Measurements from ENCODE around the gene NRXN2. TPM values are rescaled to one million over a fixed set of nuclear protein-coding genes. Genes with fewer than 3 reads are reported as not detected.

Gene NRXN2
- total RNA-seq, 1 experiment from 2014 or later, result not detected

- peaks cover 47% of the 10 kb centered on the region for H3K27me3 Mint-ChIP-seq (ENCODE audit: unreplicated experiment)
- intact Hi-C loops (cut with micrococcal nuclease; ENCODE audit: unreplicated experiment), result no loop called here
- H3K36me3 Mint-ChIP-seq (ENCODE audit: insufficient read depth, unreplicated experiment), result no peaks in the 10 kb centered on the region
- no peak for DNase-seq
- TF ChIP-seq CTCF (IDR thresholded peaks at IDR 0.05; ENCODE audit: unreplicated experiment), result no peak
- no TSS peak for BruUV-seq (replicated peaks)
- H3K4me3 Mint-ChIP-seq (ENCODE audit: low read depth, unreplicated experiment), result no peak overlapping the region
- no peaks in the 10 kb centered on the region for H3K4me1 Mint-ChIP-seq (ENCODE audit: low read depth, unreplicated experiment)
- no peaks in the 10 kb centered on the region for H3K9me3 Mint-ChIP-seq (ENCODE audit: low read depth, unreplicated experiment)
- no peak overlapping the region for H3K27ac Mint-ChIP-seq (ENCODE audit: unreplicated experiment)
- CTCF ChIA-PET, result no interaction called here
These were observed 80.1 kb downstream of the NRXN2 start for GRCh38 chr11:64642871-64643255.

GRCh38 chr11:64642418-64642735 is 80.6 kb downstream of the NRXN2 start:
- H3K4me3 Mint-ChIP-seq (ENCODE audit: low read depth, unreplicated experiment), result no peak overlapping the region
- H3K36me3 Mint-ChIP-seq (ENCODE audit: insufficient read depth, unreplicated experiment), result no peaks in the 10 kb centered on the region
- H3K27me3 Mint-ChIP-seq (ENCODE audit: unreplicated experiment), result peaks cover 42% of the 10 kb centered on the region
- no peak overlapping the region for H3K27ac Mint-ChIP-seq (ENCODE audit: unreplicated experiment)
- CTCF ChIA-PET, result no interaction called here
- no peak for TF ChIP-seq CTCF (IDR thresholded peaks at IDR 0.05; ENCODE audit: unreplicated experiment)
- no peak for DNase-seq
- no peaks in the 10 kb centered on the region for H3K9me3 Mint-ChIP-seq (ENCODE audit: low read depth, unreplicated experiment)
- H3K4me1 Mint-ChIP-seq (ENCODE audit: low read depth, unreplicated experiment), result no peaks in the 10 kb centered on the region
- intact Hi-C loops (cut with micrococcal nuclease; ENCODE audit: unreplicated experiment), result no loop called here
- no TSS peak for BruUV-seq (replicated peaks)

GRCh38 chr11:64641596-64642417 is 81.2 kb downstream of the NRXN2 start:
- BruUV-seq (replicated peaks), result no TSS peak
- Mint-ChIP-seq H3K9me3 (ENCODE audit: low read depth, unreplicated experiment) (no peaks in the 10 kb centered on the region), H3K4me1 (ENCODE audit: low read depth, unreplicated experiment) (no peaks in the 10 kb centered on the region), H3K4me3 (ENCODE audit: low read depth, unreplicated experiment) (no peak overlapping the region), H3K27me3 (ENCODE audit: unreplicated experiment) (peaks cover 36% of the 10 kb centered on the region), H3K36me3 (ENCODE audit: insufficient read depth, unreplicated experiment) (no peaks in the 10 kb centered on the region), H3K27ac (ENCODE audit: unreplicated experiment) (no peak overlapping the region)
- no peak for TF ChIP-seq CTCF (IDR thresholded peaks at IDR 0.05; ENCODE audit: unreplicated experiment)
- DNase-seq, result no peak
- CTCF ChIA-PET, result no interaction called here
- intact Hi-C loops (cut with micrococcal nuclease; ENCODE audit: unreplicated experiment), result no loop called here

- no peaks in the 10 kb centered on the region for H3K36me3 Mint-ChIP-seq (ENCODE audit: insufficient read depth, unreplicated experiment)
- DNase-seq, result no peak
- no peaks in the 10 kb centered on the region for H3K9me3 Mint-ChIP-seq (ENCODE audit: low read depth, unreplicated experiment)
- intact Hi-C loops (cut with micrococcal nuclease; ENCODE audit: unreplicated experiment), result no loop called here
- H3K4me1 Mint-ChIP-seq (ENCODE audit: low read depth, unreplicated experiment), result no peaks in the 10 kb centered on the region
- H3K27ac Mint-ChIP-seq (ENCODE audit: unreplicated experiment), result no peak overlapping the region
- no peak overlapping the region for H3K4me3 Mint-ChIP-seq (ENCODE audit: low read depth, unreplicated experiment)
- CTCF ChIA-PET, result interaction anchor here (0.6 kb wide), 1 partner anchor 274 kb away, joined by 3 read pairs; no protein-coding TSS in a partner anchor
- TF ChIP-seq CTCF (IDR thresholded peaks at IDR 0.05; ENCODE audit: unreplicated experiment), result no peak
- H3K27me3 Mint-ChIP-seq (ENCODE audit: unreplicated experiment), result peaks cover 36% of the 10 kb centered on the region
- BruUV-seq (replicated peaks), result no TSS peak
These were observed 83.1 kb downstream of the NRXN2 start for GRCh38 chr11:64639885-64640284.

All from Calu3 (cell line).